ENCODE data around the gene ENTPD8.

GRCh38 chr9:137462986-137463930, 22.1 kb upstream of the ENTPD8 start:
- TF ChIP-seq POLR2A (IDR thresholded peaks at IDR 0.05), result no peak
- no peak for TF ChIP-seq CTCF (IDR thresholded peaks at IDR 0.05)

Measured in uterus (tissue), 2 donors.